Choroid plexus epithelial cell (primary cell): ENCODE measurements around the gene ASRGL1.
"Not testable (repeated sequence)": the region's sequence is repeated elsewhere in the genome, so short reads cannot be mapped to it uniquely, and the experiment has no call there.

Experiments
- DNase-seq: peaks from one replicate; pipeline ENCODE4 v3.0.0-alpha.2; 2010; ENCODE audit warnings: low read depth
- H3K4me3 ChIP-seq: 2 replicates; pipeline ENCODE4 v1.5.1; 2011; ENCODE audit warnings: low read depth, mild to moderate bottlenecking, control low read depth, low read length, moderate library complexity
- CTCF ChIP-seq: conservative IDR thresholded peaks from 2 replicates; pipeline ENCODE4 v1.5.1; 2011; ENCODE audit warnings: low read depth, mild to moderate bottlenecking, control low read depth, inconsistent platforms, low read length, moderate library complexity

Gene ASRGL1

GRCh38 chr11:62322524-62322923 lies 14.7 kb upstream of the ASRGL1 start:
- no peak for TF ChIP-seq CTCF

GRCh38 chr11:62324731-62325556 lies 12.3 kb upstream of the ASRGL1 start:
- peak; percentile 64 for DNase-seq

More at GRCh38 chr11:62322524-62322923, 14.7 kb upstream of the ASRGL1 start:
- H3K4me3 ChIP-seq = no peak overlapping the region
- DNase-seq = no peak

GRCh38 chr11:62325781-62326180 lies 11.5 kb upstream of the ASRGL1 start:
- not testable (repeated sequence) for DNase-seq, H3K4me3 ChIP-seq

More at GRCh38 chr11:62324731-62325556, 12.3 kb upstream of the ASRGL1 start:
- peak; percentile 83 for TF ChIP-seq CTCF
- no peak overlapping the region for H3K4me3 ChIP-seq

GRCh38 chr11:62326719-62327118 lies 10.5 kb upstream of the ASRGL1 start:
- not testable (repeated sequence) for DNase-seq, H3K4me3 ChIP-seq

GRCh38 chr11:62327541-62327940 lies 9.7 kb upstream of the ASRGL1 start:
- H3K4me3 ChIP-seq, DNase-seq: not testable (repeated sequence)

- not testable (repeated sequence) for H3K4me3 ChIP-seq, DNase-seq
Observed at GRCh38 chr11:62331264-62331663, 6.0 kb upstream of the ASRGL1 start.

- TF ChIP-seq CTCF = no peak
- DNase-seq = no peak
- H3K4me3 ChIP-seq = no peak overlapping the region
Observed at GRCh38 chr11:62333768-62334167, 3.5 kb upstream of the ASRGL1 start.

GRCh38 chr11:62336949-62337302 lies 322 bp upstream of the ASRGL1 start:
- peak overlapping the region; percentile 66 for H3K4me3 ChIP-seq
- not testable (repeated sequence) for DNase-seq

- TF ChIP-seq CTCF = no peak
- peak overlapping the region; percentile 66 for H3K4me3 ChIP-seq
- no peak for DNase-seq
Observed at GRCh38 chr11:62338218-62338617, 970 bp downstream of the ASRGL1 start.
